Osteocyte (in vitro differentiated cells): ENCODE measurements around the gene TNFAIP3. TPM values are rescaled to one million over a fixed set of nuclear protein-coding genes. Genes with fewer than 3 reads are reported as not detected.

Experiments used
- DNase-seq: peaks from one replicate; pipeline ENCODE4 v3.0.0; 2021; ENCODE audit warnings: mixed read lengths; ENCODE audit not compliant: unreplicated experiment; ENCODE audit errors: extremely low spot score
- H3K27ac Mint-ChIP-seq: one replicate; pipeline ENCODE4 v1.8.0; 2021; ENCODE audit warnings: mild to moderate bottlenecking, mixed read lengths; ENCODE audit not compliant: unreplicated experiment
- H3K27me3 Mint-ChIP-seq: one replicate; pipeline ENCODE4 v1.8.0; 2021; ENCODE audit warnings: mixed read lengths; ENCODE audit not compliant: unreplicated experiment
- H3K36me3 Mint-ChIP-seq: one replicate; pipeline ENCODE4 v1.8.0; 2021; ENCODE audit warnings: mixed read lengths; ENCODE audit not compliant: unreplicated experiment
- H3K4me1 Mint-ChIP-seq: one replicate; pipeline ENCODE4 v1.8.0; 2021; ENCODE audit warnings: mixed read lengths; ENCODE audit not compliant: unreplicated experiment
- H3K4me3 Mint-ChIP-seq: one replicate; pipeline ENCODE4 v1.8.0; 2021; ENCODE audit warnings: mild to moderate bottlenecking, moderate library complexity, mixed read lengths; ENCODE audit not compliant: unreplicated experiment
- H3K9me3 Mint-ChIP-seq: one replicate; pipeline ENCODE4 v1.8.0; 2021; ENCODE audit warnings: mixed read lengths; ENCODE audit not compliant: unreplicated experiment
- total RNA-seq: library from RNA; stranded (reverse); gene quantifications from 2 replicates; pipeline ENCODE4 v1.2.1, GENCODE V29; 2021
- TF ChIP-seq, protein P1 (sequence below): fragments of 200-600 bp; sonication (generic); IDR thresholded peaks from 2 replicates; pipeline ENCODE4 v1.5.0; 2021; ENCODE audit warnings: antibody characterized with exemption, mild to moderate bottlenecking, moderate library complexity

Gene TNFAIP3
- total RNA-seq, 1 donor from 2014 or later, result 12.0 TPM

DNA sequence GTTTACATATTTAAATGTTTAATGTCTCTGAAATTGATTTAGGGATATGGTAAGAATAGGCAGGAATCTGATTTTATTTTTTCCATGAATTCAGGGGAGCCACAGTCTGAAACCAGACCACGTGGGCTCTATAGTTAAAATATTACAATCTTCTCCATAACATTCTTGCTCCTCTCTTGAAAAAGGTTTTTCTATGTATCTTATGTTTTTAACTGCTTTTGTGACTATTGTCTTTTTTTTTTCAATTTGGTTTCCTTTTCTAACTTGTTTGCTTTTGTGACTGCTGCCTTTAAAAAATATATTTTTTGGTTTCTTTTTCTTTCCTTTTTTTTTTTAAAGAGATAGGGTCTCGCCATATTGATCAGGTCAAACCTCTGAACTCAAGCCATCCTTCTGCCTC lies 40.1 kb downstream of the TNFAIP3 start:
- TF ChIP-seq, protein P1, sequence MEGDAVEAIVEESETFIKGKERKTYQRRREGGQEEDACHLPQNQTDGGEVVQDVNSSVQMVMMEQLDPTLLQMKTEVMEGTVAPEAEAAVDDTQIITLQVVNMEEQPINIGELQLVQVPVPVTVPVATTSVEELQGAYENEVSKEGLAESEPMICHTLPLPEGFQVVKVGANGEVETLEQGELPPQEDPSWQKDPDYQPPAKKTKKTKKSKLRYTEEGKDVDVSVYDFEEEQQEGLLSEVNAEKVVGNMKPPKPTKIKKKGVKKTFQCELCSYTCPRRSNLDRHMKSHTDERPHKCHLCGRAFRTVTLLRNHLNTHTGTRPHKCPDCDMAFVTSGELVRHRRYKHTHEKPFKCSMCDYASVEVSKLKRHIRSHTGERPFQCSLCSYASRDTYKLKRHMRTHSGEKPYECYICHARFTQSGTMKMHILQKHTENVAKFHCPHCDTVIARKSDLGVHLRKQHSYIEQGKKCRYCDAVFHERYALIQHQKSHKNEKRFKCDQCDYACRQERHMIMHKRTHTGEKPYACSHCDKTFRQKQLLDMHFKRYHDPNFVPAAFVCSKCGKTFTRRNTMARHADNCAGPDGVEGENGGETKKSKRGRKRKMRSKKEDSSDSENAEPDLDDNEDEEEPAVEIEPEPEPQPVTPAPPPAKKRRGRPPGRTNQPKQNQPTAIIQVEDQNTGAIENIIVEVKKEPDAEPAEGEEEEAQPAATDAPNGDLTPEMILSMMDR, result no peak
- Mint-ChIP-seq H3K27me3 (no peaks in the 10 kb centered on the region), H3K36me3 (no peaks in the 10 kb centered on the region), H3K9me3 (peaks cover 5% of the 10 kb centered on the region), H3K4me1 (peaks cover 16% of the 10 kb centered on the region), H3K4me3 (no peak overlapping the region), H3K27ac (no peak overlapping the region)
- DNase-seq, result no peak

DNA sequence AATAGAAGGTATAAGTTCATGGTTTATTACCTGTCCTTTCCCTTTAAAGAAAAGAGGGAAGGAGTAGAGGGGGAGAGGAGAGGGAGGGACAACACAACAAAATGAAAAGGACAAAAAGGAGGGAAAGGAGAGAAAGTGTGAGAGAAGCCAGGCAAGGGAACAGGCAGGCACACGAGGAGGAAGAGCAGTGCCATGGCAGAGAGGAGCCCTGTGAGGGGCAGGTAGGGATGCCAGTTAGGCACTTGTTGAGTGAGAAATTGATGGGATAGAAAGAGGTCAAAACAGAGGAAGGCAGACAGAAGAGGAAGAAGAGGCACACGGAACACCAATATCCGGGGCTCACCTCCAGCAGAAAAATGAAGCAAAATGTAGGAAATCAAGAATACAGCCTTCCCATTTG lies 42.5 kb downstream of the TNFAIP3 start:
- peaks cover 15% of the 10 kb centered on the region for H3K9me3 Mint-ChIP-seq
- H3K4me1 Mint-ChIP-seq, result peaks cover 15% of the 10 kb centered on the region
- H3K4me3 Mint-ChIP-seq, result no peak overlapping the region
- TF ChIP-seq, protein P1, result no peak
- H3K36me3 Mint-ChIP-seq, result peaks cover 2% of the 10 kb centered on the region
- no peak overlapping the region for H3K27ac Mint-ChIP-seq
- DNase-seq, result no peak
- no peaks in the 10 kb centered on the region for H3K27me3 Mint-ChIP-seq

DNA sequence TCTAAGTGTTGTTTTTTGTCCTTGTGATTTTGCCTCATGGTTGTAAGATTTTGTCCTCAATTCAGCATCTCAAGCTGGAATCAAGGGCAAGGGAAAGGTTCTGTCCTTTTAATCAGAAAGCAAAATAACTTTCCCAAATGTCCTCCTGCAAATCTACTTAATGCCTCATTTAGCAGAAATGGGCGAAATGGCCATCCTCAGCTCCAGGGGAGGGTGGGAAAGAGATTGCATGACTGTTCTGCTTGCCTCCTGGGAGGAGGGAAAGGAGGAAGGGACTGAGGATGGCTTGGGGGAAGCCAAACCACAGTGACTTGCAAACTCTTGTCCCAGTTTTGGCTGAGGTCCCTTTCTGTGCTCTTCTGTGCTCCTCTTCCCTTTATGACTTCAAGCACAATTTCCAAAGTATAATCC lies 43.4 kb downstream of the TNFAIP3 start:
- TF ChIP-seq, protein P1, result no peak
- DNase-seq, result no peak

DNA sequence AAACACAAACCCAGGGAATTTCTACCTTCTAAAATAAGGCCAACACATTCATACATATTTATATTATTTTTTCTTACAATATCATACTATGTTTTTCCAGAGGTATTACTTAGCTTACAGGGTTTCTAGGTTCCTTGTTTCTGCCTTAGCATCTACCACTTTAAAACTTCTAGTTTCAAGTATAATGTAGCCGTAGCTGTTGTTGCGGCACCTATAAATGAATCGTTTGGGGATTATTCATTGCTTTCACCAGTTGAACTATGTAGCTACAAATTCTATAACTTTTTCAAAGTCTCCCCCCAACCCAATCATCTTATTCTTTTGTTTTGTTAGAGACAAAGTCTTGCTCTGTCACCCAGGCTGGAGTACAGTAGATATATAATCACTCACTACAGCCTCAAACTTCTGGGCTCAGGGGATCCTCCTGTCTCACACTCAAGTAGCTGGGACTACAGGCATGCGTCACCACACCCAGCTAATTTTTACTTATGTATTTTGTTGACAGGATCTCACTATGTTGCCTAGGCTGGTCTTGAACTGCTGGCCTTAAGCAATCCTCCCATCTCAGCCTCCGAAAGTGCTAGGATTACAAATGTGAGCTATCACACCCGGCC lies 43.9 kb downstream of the TNFAIP3 start:
- Mint-ChIP-seq H3K9me3 (peaks cover 16% of the 10 kb centered on the region), H3K27ac (peak overlapping the region; percentile 25), H3K27me3 (no peaks in the 10 kb centered on the region), H3K4me1 (peaks cover 12% of the 10 kb centered on the region), H3K36me3 (peaks cover 2% of the 10 kb centered on the region), H3K4me3 (no peak overlapping the region)
- no peak for DNase-seq
- TF ChIP-seq, protein P1, result no peak

More for the DNA sequence above, 43.4 kb downstream of the TNFAIP3 start:
- no peaks in the 10 kb centered on the region for H3K27me3 Mint-ChIP-seq
- H3K4me1 Mint-ChIP-seq, result peaks cover 12% of the 10 kb centered on the region
- peaks cover 2% of the 10 kb centered on the region for H3K36me3 Mint-ChIP-seq
- H3K9me3 Mint-ChIP-seq, result peaks cover 16% of the 10 kb centered on the region
- H3K4me3 Mint-ChIP-seq, result no peak overlapping the region
- peak overlapping the region; percentile 25 for H3K27ac Mint-ChIP-seq

DNA sequence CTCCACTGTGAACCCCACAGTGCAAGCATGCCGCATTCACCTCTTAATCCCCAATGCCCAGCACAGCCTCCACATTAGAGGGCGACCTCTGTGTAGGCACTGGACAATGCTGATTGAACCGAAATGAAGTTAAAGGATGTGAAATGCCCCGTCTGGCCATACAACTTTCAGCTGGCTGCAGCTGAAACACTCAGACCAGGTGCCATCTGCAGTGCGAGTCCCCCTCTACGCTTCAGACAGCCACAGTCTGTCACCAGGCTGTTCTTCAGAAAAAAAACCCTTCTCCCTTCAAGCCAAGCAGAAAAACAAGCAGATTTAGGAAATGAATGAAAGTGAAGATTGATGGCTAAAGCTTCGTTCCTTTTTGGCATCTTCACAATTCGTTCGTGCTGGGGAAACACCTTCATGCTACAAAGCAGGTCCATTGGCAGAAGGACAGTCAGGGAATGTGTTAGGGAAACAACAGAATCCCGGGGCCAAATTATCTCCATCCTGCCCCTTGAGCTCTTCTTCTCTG lies 44.7 kb downstream of the TNFAIP3 start:
- no peak overlapping the region for H3K4me3 Mint-ChIP-seq
- H3K36me3 Mint-ChIP-seq, result peaks cover 2% of the 10 kb centered on the region
- peaks cover 12% of the 10 kb centered on the region for H3K4me1 Mint-ChIP-seq
- peaks cover 16% of the 10 kb centered on the region for H3K9me3 Mint-ChIP-seq
- no peaks in the 10 kb centered on the region for H3K27me3 Mint-ChIP-seq
- no peak overlapping the region for H3K27ac Mint-ChIP-seq
- no peak for DNase-seq
- TF ChIP-seq, protein P1, result no peak
